Fibroblast of lung (primary cell): ENCODE results near the gene ACOT8.

Experiments
- EZH2 ChIP-seq: IDR thresholded peaks from 2 replicates; pipeline ENCODE4 v1.5.1; 2012; ENCODE audit warnings: low read length, control low read depth, mild to moderate bottlenecking; ENCODE audit errors: missing control alignments
- TF ChIP-seq, protein P1 (sequence below), 2 donors: IDR thresholded peaks in 1 of 2; conservative IDR thresholded peaks in 1 of 2; 1 replicate in 1 of 2; 2 replicates in 1 of 2; pipeline ENCODE4 v1.5.1; 2011 to 2012; ENCODE audit warnings: low read length in 2 of 2, control low read depth in 1 of 2, inconsistent platforms in 1 of 2, low read depth in 1 of 2, mild to moderate bottlenecking in 1 of 2

DNA sequence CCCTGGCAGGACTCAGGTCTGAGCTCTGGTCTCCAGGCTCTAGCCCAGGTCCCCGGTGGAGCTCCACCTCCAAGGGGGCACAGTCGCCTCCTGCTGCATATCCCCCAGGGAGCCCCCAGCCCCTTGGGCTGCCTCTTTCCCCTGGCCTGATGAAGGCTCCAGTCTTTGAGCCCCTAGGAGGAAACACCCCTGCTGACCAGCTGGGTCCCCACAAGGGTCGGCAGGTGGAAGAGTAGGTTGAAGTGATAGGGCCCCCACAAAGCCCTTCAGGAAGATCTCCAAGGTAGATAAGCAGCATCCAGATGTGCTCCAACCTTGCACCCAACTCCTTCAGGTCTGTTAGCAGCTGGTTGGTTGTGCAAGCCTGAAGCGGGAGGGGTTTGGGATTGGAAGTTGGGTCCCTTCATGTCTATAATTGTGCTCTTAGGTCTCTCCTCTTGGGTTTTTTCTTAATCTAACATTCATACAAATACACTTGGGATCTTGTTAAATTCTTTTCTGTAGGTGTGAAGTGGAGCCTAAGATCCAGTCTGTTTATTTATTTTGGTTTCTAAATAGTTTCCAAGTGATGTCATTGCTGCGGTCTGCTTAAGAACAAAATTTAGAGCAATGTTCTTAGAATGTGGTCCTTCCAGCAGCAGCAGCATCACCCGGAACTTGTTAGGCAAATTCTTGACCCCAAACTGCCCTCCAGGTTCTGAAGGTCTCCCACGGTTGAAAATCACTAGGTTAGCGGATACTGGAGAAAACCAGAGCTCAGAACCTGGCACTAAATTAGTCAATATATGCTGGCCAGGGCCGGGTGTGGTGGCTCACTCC is 39.6 kb downstream of the ACOT8 start:
- TF ChIP-seq, protein P1, sequence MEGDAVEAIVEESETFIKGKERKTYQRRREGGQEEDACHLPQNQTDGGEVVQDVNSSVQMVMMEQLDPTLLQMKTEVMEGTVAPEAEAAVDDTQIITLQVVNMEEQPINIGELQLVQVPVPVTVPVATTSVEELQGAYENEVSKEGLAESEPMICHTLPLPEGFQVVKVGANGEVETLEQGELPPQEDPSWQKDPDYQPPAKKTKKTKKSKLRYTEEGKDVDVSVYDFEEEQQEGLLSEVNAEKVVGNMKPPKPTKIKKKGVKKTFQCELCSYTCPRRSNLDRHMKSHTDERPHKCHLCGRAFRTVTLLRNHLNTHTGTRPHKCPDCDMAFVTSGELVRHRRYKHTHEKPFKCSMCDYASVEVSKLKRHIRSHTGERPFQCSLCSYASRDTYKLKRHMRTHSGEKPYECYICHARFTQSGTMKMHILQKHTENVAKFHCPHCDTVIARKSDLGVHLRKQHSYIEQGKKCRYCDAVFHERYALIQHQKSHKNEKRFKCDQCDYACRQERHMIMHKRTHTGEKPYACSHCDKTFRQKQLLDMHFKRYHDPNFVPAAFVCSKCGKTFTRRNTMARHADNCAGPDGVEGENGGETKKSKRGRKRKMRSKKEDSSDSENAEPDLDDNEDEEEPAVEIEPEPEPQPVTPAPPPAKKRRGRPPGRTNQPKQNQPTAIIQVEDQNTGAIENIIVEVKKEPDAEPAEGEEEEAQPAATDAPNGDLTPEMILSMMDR (conservative IDR thresholded peaks at IDR 0.05 in 1 of 2, IDR thresholded peaks at IDR 0.05 in 1 of 2; ENCODE audit: low read depth in 1 of 2, low read length in 2 of 2) = no peak
- TF ChIP-seq EZH2 = no peak
